Lung (tissue), 12 donors: ENCODE results near the gene KCNIP4. TPM values are rescaled to one million over a fixed set of nuclear protein-coding genes. Genes with fewer than 3 reads are reported as not detected.
A peak's percentile ranks its signal among the peaks of the same experiment; 100 is the strongest.

Experiments
- ATAC-seq: fragments of 200-7000 bp; cut with Tn5 transposase; one replicate; pipeline ENCODE4 v1.9.1; 2020; ENCODE audit warnings: moderate number of reproducible peaks; ENCODE audit not compliant: insufficient read depth, low FRiP score
- DNase-seq, 3 donors: peaks; one replicate each; pipeline ENCODE4 v3.0.0-alpha.2; 2013 to 2017
- H3K27ac ChIP-seq, 2 donors: one replicate each; pipeline ENCODE4 v1.5.1; 2013; ENCODE audit warnings: mild to moderate bottlenecking in 2 of 2, moderate library complexity in 2 of 2, control low read depth in 1 of 2, inconsistent platforms in 1 of 2, low read depth in 1 of 2, low read length in 1 of 2
- H3K27me3 ChIP-seq, 3 donors: one replicate each; pipeline ENCODE4 v1.5.1; 2013; ENCODE audit warnings: low read length in 2 of 3; ENCODE audit not compliant: control insufficient read depth in 3 of 3, insufficient read depth in 3 of 3
- H3K36me3 ChIP-seq, 4 donors: one replicate each; pipeline ENCODE4 v1.5.1; 2013; ENCODE audit warnings: low read length in 4 of 4, mild to moderate bottlenecking in 1 of 4, moderate library complexity in 1 of 4; ENCODE audit not compliant: control insufficient read depth in 4 of 4, insufficient read depth in 4 of 4
- H3K4me1 ChIP-seq, 5 donors: one replicate each; pipeline ENCODE4 v1.5.1; 2013; ENCODE audit warnings: low read length in 5 of 5, mild to moderate bottlenecking in 2 of 5, moderate library complexity in 1 of 5; ENCODE audit not compliant: control insufficient read depth in 5 of 5, insufficient read depth in 5 of 5
- H3K4me3 ChIP-seq: one replicate; pipeline ENCODE4 v1.5.1; 2013; ENCODE audit warnings: mild to moderate bottlenecking, control low read depth, moderate library complexity
- H3K9ac ChIP-seq, 2 donors: one replicate each; pipeline ENCODE4 v1.5.1; 2013; ENCODE audit warnings: low read length in 2 of 2, control low read depth in 1 of 2; ENCODE audit not compliant: insufficient read depth in 1 of 2
- H3K9me3 ChIP-seq, 4 donors: one replicate each; pipeline ENCODE4 v1.5.1; 2013; ENCODE audit warnings: low read length in 3 of 4, mild to moderate bottlenecking in 1 of 4, moderate library complexity in 1 of 4; ENCODE audit not compliant: control insufficient read depth in 4 of 4, insufficient read depth in 3 of 4
- CTCF ChIP-seq: IDR thresholded peaks from 2 replicates; pipeline ENCODE4 v1.5.1; 2012; ENCODE audit warnings: mild to moderate bottlenecking; ENCODE audit errors: control extremely low read depth, extremely low read depth
- WGBS, 2 donors: extraction: QIAGEN DNeasy Blood & Tissue Kit; methylation state at CpG; one replicate each; pipeline ENCODE4 v1.1.7; 2013; 5-methylcytosine and 5-hydroxymethylcytosine counted together
- polyA plus RNA-seq, 2 donors: library from polyadenylated mRNA; stranded (reverse); fragments of 200-250 nt; gene quantifications; one replicate each; pipeline ENCODE4 v1.2.1, GENCODE V29; 2013
- total RNA-seq, 2 donors: library from RNA; depleted of rRNA in 1 of 2; stranded (reverse); fragments of >200 nt in 1 of 2; gene quantifications; one replicate each; pipeline ENCODE4 v1.2.1, GENCODE V29; 2014 to 2021
- donor health status: control.
- donor health status: control.
- donor health status: Bipolar disorder and iron deficiency.
- donor health status: healthy.
- donor health status: DM: yes; HTN: yes; CAD: no.

KCNIP4 gene
- total and polyA plus RNA-seq, 4 donors: 0.11 TPM; not detected in 3

GRCh38 chr4:21952549-21952948, 4.0 kb upstream of the KCNIP4 start:
- no peak for ATAC-seq
- Histone ChIP-seq H3K4me3 (no peak overlapping the region), H3K9ac (no peak overlapping the region), H3K9me3 (no peaks in the 10 kb centered on the region), H3K4me1 (peaks cover 0 to 5% (median 0%) of the 10 kb centered on the region in 5 donors), H3K36me3 (no peaks in the 10 kb centered on the region), H3K27ac (no peak overlapping the region), H3K27me3 (peaks cover 3 to 28% (median 11%) of the 10 kb centered on the region in 3 donors)
- no peak for TF ChIP-seq CTCF
- WGBS, 2 donors: 47 to 55% methylated on average over 3 of the region's 3 CpGs
- DNase-seq: no peak

DNA sequence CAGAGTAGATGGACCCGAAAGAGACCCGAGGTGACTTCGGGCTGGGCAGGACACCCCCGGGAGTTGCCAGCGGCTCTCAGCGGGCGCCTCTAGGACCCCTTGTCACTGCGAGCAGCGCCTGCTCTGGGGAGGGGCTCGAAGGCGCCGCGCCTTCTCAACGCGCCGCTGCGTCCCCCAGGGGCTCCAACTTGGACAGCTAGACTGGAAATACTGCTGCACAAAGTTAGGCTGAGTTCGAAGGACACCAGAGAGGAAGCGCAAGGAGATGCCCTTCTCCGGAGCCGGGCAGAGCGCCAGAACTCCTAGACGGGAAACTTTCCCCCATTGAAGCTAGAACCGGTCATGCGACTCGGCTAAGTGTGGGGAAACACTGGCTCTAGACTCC, 493 bp upstream of the KCNIP4 start:
- H3K4me1 ChIP-seq: peaks cover 0 to 5% (median 0%) of the 10 kb centered on the region in 5 donors
- no peak overlapping the region for H3K9ac ChIP-seq
- H3K4me3 ChIP-seq: no peak overlapping the region
- no peak overlapping the region for H3K27ac ChIP-seq
- DNase-seq (peak; percentile 37 to 65 (median 55)), ATAC-seq (no peak)
- no peaks in the 10 kb centered on the region for H3K9me3 ChIP-seq
- no peaks in the 10 kb centered on the region for H3K36me3 ChIP-seq
- no peak for TF ChIP-seq CTCF
- H3K27me3 ChIP-seq: peaks cover 4 to 44% (median 28%) of the 10 kb centered on the region in 3 donors
- 5 to 7% methylated on average over 25 to 26 of the region's 26 CpGs for WGBS, 2 donors

DNA sequence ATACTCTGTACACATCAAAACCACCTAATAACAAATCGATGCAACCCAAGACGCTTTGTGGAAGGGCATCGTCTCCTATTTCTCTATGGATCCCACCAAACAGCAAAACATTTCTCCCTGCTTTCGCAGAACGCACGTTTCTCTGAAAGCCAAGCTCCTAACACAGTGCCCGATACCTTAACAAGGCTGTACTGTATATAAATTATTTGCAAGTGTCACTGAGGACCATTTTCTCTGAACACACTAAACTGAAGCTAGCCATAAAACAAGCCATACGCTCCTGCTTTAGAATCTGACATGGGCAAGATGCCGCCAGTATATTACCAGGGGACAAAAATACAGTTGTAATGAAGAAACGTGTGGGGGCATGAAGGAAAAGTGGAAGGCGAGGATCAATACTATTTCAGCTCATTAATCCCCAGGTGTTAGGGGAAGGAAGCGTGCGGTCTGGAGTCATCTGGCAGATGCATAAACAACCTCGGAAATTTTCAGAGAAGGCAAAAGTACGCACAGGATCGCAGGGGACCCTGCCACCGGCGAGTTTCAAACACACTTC, 703 bp downstream of the KCNIP4 start:
- Histone ChIP-seq H3K27ac (no peak overlapping the region), H3K4me3 (no peak overlapping the region), H3K27me3 (peaks cover 4 to 44% (median 28%) of the 10 kb centered on the region in 3 donors), H3K36me3 (no peaks in the 10 kb centered on the region), H3K4me1 (peaks cover 0 to 5% (median 0%) of the 10 kb centered on the region in 5 donors), H3K9me3 (no peaks in the 10 kb centered on the region), H3K9ac (no peak overlapping the region)
- no peak for DNase-seq
- WGBS, 2 donors: 28% methylated on average over 18 of the region's 18 CpGs
- TF ChIP-seq CTCF: no peak
- ATAC-seq: no peak

DNA sequence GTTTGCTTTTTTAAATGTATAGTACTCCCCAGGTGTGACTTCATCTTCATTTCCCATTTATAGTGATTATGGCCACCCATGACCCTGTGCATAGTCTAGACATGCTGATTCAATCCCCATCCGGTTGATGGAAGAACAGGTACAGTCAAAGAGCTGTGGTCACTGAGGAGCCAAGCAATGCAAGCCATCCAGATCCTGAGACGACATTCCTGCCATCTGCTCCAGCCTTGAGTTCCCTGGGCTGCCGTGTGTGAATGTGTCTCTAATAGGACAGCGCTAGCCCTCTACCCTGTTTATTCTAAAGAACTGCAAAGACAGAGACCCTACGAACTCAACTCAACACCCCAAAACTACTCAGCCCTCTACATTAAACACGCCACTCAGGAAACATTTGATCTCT, 1.7 kb downstream of the KCNIP4 start:
- H3K36me3 ChIP-seq: no peaks in the 10 kb centered on the region
- peaks cover 0 to 5% (median 0%) of the 10 kb centered on the region in 5 donors for H3K4me1 ChIP-seq
- no peak overlapping the region for H3K4me3 ChIP-seq
- ATAC-seq (no peak), DNase-seq (no peak)
- H3K27me3 ChIP-seq: peaks cover 4 to 40% (median 28%) of the 10 kb centered on the region in 3 donors
- TF ChIP-seq CTCF: no peak
- H3K27ac ChIP-seq: no peak overlapping the region
- H3K9ac ChIP-seq: no peak overlapping the region
- 81 to 85% methylated on average over 6 of the region's 6 CpGs for WGBS, 2 donors
- H3K9me3 ChIP-seq: no peaks in the 10 kb centered on the region
